ENCODE measurements around the gene SETBP1. TPM values are rescaled to one million over a fixed set of nuclear protein-coding genes. Genes with fewer than 3 reads are reported as not detected.
A peak's percentile ranks its signal among the peaks of the same experiment; 100 is the strongest.

Gene SETBP1
- total RNA-seq, 4 donors from 2014 or later = 14.5 to 34.2 (median 19.3) TPM

DNA sequence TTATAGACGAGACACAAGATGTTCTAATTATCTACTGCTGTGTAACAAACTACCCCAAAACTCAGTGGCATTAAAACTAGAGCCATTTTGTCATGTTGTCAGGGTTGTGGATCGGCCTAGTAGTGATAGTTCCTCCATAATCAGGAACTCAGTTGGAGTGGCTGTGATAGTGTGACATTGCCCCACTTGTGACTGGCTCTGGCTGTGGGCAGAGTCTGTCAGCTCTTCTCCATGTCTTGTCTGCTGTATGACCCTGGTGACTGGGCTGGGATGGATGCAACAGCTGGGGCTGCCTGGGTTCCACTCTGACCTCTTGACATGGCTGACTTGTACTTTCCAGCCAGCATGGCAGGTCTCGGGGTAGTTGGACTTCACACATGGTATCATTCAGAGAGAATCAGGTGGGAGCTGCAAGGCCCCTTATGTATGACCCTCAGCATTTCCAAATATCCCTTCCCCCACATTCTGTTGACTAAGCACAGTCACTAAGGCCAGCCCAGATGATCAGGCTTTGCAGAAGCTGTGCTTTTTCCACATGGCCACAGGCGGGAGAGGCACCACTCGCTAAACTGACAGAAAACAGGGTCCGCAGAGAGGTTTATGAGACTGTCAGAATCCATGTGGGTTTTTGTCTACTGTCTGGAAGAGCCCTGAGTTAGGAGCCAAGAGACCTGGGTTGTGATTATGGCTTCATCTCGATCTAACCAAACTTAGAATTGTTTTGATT is 50.3 kb downstream of the SETBP1 start:
- ATAC-seq (ENCODE audit: low FRiP score) (no peak), DNase-seq (ENCODE audit: low spot score) (no peak)
- TF ChIP-seq, protein P1, sequence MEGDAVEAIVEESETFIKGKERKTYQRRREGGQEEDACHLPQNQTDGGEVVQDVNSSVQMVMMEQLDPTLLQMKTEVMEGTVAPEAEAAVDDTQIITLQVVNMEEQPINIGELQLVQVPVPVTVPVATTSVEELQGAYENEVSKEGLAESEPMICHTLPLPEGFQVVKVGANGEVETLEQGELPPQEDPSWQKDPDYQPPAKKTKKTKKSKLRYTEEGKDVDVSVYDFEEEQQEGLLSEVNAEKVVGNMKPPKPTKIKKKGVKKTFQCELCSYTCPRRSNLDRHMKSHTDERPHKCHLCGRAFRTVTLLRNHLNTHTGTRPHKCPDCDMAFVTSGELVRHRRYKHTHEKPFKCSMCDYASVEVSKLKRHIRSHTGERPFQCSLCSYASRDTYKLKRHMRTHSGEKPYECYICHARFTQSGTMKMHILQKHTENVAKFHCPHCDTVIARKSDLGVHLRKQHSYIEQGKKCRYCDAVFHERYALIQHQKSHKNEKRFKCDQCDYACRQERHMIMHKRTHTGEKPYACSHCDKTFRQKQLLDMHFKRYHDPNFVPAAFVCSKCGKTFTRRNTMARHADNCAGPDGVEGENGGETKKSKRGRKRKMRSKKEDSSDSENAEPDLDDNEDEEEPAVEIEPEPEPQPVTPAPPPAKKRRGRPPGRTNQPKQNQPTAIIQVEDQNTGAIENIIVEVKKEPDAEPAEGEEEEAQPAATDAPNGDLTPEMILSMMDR (IDR thresholded peaks at IDR 0.05) = no peak

DNA sequence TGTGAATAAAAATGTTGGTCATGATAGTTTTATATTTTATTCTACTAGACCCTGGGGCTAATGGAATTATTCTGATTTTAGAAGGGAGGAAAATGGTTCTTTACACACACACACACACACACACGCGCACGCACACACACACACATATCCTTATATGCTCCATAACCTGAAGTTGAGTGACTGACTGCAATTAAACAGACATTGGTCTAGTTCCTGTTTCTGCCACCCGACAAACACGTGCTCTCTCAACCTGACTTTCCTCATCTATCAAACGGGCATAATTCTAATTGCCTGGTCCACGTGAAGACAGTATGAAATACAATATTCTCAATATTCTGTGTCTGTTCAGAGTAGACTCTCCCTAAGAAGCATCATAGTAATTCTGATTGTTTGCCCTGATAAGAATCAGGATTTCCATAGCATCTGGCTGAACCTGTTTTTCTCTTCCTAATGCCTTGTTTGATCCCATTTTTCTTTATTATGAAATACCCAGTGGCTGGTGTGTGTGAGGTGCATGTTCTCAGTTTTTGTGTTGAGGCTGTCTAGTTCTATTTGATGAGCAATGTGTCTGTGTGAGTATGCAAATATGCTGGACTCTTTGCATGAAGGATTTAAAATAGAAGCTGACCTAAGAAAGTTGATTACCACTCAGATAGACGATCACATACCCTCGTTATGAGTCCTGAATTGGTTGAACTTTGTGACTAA is 51.0 kb downstream of the SETBP1 start:
- TF ChIP-seq, protein P1 (IDR thresholded peaks at IDR 0.05) = no peak
- DNase-seq (ENCODE audit: low spot score) (no peak), ATAC-seq (ENCODE audit: low FRiP score) (no peak)

DNA sequence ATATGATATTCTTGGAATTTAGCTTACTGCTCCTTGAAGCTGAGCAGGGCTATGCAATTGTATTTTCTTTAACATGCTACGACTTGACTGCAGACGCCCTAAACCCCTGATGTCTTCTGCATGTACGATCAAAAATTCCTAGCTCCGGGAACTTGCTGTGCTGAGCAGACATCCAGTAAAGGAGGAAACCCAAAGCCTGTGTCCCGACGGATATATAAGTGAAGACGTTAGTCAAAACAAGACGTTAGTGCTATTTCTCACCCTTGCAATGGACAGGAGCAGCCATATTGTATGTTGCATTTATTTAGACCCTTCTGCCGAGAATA is 51.5 kb downstream of the SETBP1 start:
- DNase-seq (ENCODE audit: low spot score) (no peak), ATAC-seq (ENCODE audit: low FRiP score) (no peak)
- TF ChIP-seq, protein P1 (IDR thresholded peaks at IDR 0.05) = no peak

DNA sequence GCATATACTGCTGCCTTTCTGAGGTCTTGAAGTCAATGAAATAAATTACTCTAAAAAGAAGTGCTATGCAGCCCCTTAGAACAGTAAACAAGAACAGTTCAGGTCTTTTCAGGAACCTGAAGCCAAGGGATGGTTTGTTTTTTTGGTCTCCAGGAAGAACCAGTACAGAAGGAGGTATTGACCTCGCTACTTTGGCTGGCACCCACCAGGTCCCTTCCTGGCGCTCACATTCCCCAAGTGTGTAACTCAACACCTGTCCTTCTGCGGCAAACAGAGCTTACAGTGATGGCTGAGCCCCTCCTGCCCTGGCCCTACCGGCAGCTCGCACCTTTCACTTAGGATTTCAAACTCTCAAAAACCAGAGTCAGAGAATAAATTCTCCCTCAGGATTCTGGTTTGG is 51.9 kb downstream of the SETBP1 start:
- no peak for ATAC-seq (ENCODE audit: low FRiP score)
- no peak for DNase-seq (ENCODE audit: low spot score)
- TF ChIP-seq, protein P1 (IDR thresholded peaks at IDR 0.05) = no peak

DNA sequence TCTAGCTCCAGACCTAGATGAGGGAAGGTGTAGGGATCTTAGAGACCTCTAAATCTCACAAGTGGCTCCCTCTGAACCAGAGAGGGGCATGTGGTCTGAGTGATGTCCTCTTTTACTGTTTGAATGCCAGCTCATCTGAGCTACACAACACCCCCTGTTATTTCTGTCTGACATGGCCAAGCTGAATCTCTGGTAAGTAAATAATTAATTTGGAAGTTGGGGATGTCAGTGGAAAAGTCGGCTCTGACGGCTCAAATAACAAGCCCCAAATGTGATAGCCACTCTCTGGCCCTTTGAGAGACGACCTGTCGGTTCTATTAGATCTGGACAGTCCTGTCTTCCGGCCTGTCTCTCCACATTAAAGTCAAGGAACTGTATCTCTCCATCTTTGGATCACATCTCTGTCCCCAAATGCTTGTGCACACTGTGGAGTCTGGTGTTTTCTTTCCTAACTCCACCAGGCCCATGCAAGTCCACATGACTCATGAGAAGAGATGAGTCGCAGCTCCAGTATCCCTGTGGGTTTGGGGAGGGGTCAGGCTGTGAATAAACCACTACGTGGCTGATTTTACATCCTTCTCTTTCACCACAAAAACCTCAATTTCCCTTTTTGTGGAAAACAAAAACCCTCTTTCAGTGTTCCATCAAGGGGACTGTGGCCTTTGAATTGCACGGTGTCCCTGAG is 52.5 kb downstream of the SETBP1 start:
- TF ChIP-seq, protein P1 (IDR thresholded peaks at IDR 0.05) = no peak
- ATAC-seq (ENCODE audit: low FRiP score) (peak; percentile 85), DNase-seq (ENCODE audit: low spot score) (no peak)

DNA sequence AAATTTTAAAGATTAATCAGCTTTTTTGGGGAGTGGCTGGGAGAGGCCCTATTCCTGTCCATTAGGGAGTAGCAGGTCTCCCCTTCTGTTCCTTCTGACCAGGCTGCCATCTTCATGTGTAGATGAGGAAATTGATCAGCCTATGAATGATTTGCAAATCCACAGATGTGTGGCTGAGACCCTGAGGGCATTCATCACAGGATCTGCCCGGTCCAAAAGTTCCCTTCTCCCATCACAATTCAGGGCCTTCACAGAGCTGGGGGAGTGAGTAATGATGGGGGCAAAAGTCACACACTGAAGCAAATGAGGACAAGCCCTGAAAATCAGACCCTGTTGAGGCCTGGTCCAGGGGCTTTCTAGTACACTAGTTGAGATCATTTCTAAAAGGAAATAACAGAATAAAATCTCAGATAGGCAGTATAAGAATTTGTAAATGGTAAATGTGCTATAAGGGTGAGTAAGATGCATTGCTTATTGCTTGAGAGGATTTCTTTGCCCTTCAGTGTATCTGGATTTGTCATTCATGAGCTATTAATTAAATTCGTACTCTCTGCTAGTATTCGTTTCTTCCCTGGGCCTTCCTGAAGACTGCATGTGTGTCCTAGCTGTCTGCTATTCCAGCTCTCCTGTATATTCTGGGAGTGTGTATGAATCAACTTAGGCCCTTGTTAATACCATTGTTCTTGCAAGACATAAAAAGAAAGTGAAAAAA is 53.2 kb downstream of the SETBP1 start:
- no peak for DNase-seq (ENCODE audit: low spot score)
- no peak for ATAC-seq (ENCODE audit: low FRiP score)
- TF ChIP-seq, protein P1 (IDR thresholded peaks at IDR 0.05) = no peak

Measured in omental fat pad (tissue), 4 donors.